ENCODE results near the gene RIT2.

The RIT2 gene

DNA sequence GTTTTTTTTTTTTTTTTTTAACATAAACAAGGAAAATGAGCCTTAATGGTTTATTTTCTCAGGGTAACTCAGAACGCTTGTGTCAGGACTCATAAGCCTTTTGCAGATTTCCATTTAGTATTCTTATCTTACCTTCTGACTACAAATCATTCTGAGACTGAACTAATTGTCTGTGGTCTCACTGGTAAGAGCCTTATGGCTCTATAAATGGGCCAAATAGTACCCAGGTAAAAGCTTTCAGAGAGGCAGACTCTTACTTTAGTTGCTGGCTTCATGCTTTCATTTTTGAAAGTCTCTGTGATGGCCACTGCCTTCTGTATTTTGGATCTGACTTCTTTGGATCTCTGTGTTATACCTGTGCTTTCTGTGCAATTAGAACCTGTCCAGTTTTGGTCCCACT is 403.4 kb downstream of the RIT2 start:
- TF ChIP-seq, protein P1, sequence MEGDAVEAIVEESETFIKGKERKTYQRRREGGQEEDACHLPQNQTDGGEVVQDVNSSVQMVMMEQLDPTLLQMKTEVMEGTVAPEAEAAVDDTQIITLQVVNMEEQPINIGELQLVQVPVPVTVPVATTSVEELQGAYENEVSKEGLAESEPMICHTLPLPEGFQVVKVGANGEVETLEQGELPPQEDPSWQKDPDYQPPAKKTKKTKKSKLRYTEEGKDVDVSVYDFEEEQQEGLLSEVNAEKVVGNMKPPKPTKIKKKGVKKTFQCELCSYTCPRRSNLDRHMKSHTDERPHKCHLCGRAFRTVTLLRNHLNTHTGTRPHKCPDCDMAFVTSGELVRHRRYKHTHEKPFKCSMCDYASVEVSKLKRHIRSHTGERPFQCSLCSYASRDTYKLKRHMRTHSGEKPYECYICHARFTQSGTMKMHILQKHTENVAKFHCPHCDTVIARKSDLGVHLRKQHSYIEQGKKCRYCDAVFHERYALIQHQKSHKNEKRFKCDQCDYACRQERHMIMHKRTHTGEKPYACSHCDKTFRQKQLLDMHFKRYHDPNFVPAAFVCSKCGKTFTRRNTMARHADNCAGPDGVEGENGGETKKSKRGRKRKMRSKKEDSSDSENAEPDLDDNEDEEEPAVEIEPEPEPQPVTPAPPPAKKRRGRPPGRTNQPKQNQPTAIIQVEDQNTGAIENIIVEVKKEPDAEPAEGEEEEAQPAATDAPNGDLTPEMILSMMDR (conservative IDR thresholded peaks at IDR 0.05; ENCODE audit: low read depth, low read length): no peak

DNA sequence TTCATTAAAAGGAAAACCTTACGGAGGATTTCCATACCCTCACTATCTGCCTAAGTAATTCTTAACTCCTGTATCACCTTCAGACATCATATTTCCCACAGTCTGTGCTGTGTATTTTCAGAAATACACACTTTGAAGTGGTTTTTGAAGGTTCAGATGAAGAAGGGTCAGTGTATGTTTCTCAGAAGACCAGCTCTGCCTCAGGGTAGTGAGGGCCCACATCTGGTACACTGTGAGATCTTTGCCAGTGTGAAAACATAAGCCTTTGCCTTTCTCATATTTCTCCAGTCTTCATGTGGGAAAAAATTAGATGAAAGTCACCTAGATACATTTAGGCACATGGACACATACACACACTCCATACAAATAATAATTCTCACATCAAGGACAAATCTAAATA is 408.4 kb downstream of the RIT2 start:
- no peaks in the 10 kb centered on the region for H4K20me1 ChIP-seq (ENCODE audit: insufficient read depth)
- no peak overlapping the region for H2AFZ ChIP-seq (ENCODE audit: low read depth)
- no peak overlapping the region for H3K4me2 ChIP-seq
- H3K9ac ChIP-seq: no peak overlapping the region
- no peaks in the 10 kb centered on the region for H3K79me2 ChIP-seq (ENCODE audit: insufficient read depth, low read depth)
- no peak overlapping the region for H3K4me3 ChIP-seq (IDR thresholded peaks at IDR 0.05; ENCODE audit: insufficient read depth, low read depth, low read length)
- no peaks in the 10 kb centered on the region for H3K36me3 ChIP-seq (ENCODE audit: insufficient read depth)
- H3K27ac ChIP-seq: no peak overlapping the region
- H3K4me1 ChIP-seq (ENCODE audit: low read depth, poor library complexity, severe bottlenecking): no peaks in the 10 kb centered on the region
- TF ChIP-seq, protein P1 (conservative IDR thresholded peaks at IDR 0.05; ENCODE audit: low read depth, low read length): no peak
- no peaks in the 10 kb centered on the region for H3K27me3 ChIP-seq (ENCODE audit: insufficient read depth, low read depth)

More for the DNA sequence above, 403.4 kb downstream of the RIT2 start:
- Histone ChIP-seq H3K27ac (no peak overlapping the region), H4K20me1 (ENCODE audit: insufficient read depth) (no peaks in the 10 kb centered on the region), H3K4me1 (ENCODE audit: low read depth, poor library complexity, severe bottlenecking) (no peaks in the 10 kb centered on the region), H2AFZ (ENCODE audit: low read depth) (no peak overlapping the region), H3K36me3 (ENCODE audit: insufficient read depth) (no peaks in the 10 kb centered on the region), H3K4me3 (IDR thresholded peaks at IDR 0.05; ENCODE audit: insufficient read depth, low read depth, low read length) (no peak overlapping the region), H3K9ac (no peak overlapping the region), H3K4me2 (no peak overlapping the region), H3K79me2 (ENCODE audit: insufficient read depth, low read depth) (no peaks in the 10 kb centered on the region), H3K27me3 (ENCODE audit: insufficient read depth, low read depth) (no peaks in the 10 kb centered on the region)

DNA sequence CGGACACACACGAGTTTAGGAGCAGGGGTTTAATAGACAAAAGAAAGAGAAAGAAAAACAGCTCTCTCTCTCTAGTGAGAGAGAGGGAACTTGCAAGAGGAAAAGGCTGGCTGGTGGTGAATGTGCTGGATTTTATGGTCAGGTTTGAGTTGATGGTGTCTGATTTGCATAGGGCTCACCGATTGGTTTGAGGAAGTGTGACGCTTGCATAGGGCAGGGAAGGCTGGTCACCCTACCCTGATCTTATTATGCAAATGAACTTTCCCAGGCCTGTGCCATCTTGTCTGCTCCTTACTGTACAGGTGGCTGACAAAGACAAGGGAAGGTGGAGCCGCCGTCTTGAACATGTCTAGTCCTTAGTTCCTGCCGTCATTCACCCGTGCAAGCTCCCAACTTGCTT is 408.9 kb downstream of the RIT2 start:
- H3K36me3 ChIP-seq (ENCODE audit: insufficient read depth): no peaks in the 10 kb centered on the region
- H3K79me2 ChIP-seq (ENCODE audit: insufficient read depth, low read depth): no peaks in the 10 kb centered on the region
- no peak overlapping the region for H3K9ac ChIP-seq
- no peaks in the 10 kb centered on the region for H3K27me3 ChIP-seq (ENCODE audit: insufficient read depth, low read depth)
- H3K27ac ChIP-seq: no peak overlapping the region
- H2AFZ ChIP-seq (ENCODE audit: low read depth): no peak overlapping the region
- TF ChIP-seq, protein P1 (conservative IDR thresholded peaks at IDR 0.05; ENCODE audit: low read depth, low read length): no peak
- no peak overlapping the region for H3K4me2 ChIP-seq
- no peak overlapping the region for H3K4me3 ChIP-seq (IDR thresholded peaks at IDR 0.05; ENCODE audit: insufficient read depth, low read depth, low read length)
- no peaks in the 10 kb centered on the region for H3K4me1 ChIP-seq (ENCODE audit: low read depth, poor library complexity, severe bottlenecking)
- H4K20me1 ChIP-seq (ENCODE audit: insufficient read depth): no peaks in the 10 kb centered on the region

DNA sequence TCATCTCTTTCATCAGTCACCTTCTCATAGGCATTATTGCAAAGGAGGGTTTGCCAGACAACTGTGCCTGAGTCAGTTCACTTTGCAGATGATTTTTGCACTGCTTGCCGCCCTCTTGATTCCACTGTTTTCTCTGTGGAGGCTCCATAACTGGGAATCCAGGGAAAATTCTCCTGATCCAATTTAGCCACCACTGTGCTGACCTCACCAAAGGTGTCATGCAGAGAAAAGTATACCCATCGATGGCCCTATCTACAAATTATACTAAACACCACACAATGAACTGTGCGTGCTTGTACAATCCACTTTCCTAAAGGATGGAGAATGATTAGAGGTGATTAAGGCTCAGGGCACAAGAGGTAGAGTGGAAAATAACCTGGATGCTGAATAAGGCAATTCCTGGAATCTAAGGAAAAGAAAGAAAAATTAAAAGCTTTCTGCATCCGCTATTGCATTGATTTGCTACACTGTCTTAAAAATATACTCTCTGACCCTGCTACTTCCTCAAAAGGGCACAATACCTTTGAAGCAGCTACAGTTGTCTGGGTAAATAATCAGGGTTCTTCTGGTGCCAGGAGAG is 409.4 kb downstream of the RIT2 start:
- H3K4me3 ChIP-seq (IDR thresholded peaks at IDR 0.05; ENCODE audit: insufficient read depth, low read depth, low read length): no peak overlapping the region
- no peaks in the 10 kb centered on the region for H3K4me1 ChIP-seq (ENCODE audit: low read depth, poor library complexity, severe bottlenecking)
- H3K27ac ChIP-seq: no peak overlapping the region
- H3K27me3 ChIP-seq (ENCODE audit: insufficient read depth, low read depth): no peaks in the 10 kb centered on the region
- no peaks in the 10 kb centered on the region for H3K36me3 ChIP-seq (ENCODE audit: insufficient read depth)
- TF ChIP-seq, protein P1 (conservative IDR thresholded peaks at IDR 0.05; ENCODE audit: low read depth, low read length): no peak
- H3K4me2 ChIP-seq: no peak overlapping the region
- no peak overlapping the region for H2AFZ ChIP-seq (ENCODE audit: low read depth)
- no peaks in the 10 kb centered on the region for H3K79me2 ChIP-seq (ENCODE audit: insufficient read depth, low read depth)
- no peak overlapping the region for H3K9ac ChIP-seq
- no peaks in the 10 kb centered on the region for H4K20me1 ChIP-seq (ENCODE audit: insufficient read depth)

All from KMS-11 (cell line).